HG03432 (cell line): Measurements from ENCODE around the gene NQO2.
A peak's percentile ranks its signal among the peaks of the same experiment; 100 is the strongest.
"Not testable (repeated sequence)": the region's sequence is repeated elsewhere in the genome, so short reads cannot be mapped to it uniquely, and the experiment has no call there.

Experiments
- ATAC-seq: cut with Tn5 transposase; IDR thresholded peaks from one replicate; pipeline ENCODE4 v1.9.1; 2021; ENCODE audit warnings: mild to moderate bottlenecking, moderate library complexity; ENCODE audit not compliant: unreplicated experiment

The NQO2 gene

DNA sequence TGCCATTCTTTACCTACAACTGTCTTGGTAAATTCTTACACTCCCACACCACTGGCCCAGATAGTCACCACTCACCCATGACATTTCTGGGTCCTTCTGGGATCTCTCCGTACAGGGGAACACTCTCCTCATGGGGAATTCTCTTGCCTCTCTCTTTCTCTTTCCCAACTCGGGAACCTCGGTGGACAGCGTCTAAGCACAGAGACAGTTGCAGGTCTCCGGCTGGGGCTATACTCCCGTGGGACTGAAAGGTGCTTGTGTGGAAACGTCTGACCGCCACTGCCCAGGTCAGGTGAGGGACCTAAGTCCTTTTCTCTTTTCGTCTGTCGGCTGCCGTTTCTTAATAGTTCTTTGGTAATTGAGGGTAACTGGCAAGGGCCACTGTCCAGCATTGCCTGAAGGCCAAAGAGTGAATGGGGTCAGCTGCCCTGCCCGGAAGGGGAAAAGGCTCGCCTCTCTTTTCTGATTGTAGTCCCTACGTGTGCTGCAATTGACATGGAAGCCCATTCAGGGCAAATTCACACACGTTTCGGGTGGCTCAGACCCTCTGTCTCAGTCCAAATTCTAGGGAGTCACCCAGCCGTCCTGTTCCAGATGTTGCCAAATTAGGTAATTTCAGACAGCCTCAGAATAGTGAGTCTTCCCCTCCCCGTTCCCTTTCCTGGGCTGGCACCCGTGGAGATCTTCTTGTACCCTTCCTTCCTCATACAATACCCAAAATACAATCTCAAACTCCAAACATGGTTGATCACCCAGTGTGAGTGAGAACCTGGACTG, 37.4 kb downstream of the NQO2 start:
- ATAC-seq: no peak

DNA sequence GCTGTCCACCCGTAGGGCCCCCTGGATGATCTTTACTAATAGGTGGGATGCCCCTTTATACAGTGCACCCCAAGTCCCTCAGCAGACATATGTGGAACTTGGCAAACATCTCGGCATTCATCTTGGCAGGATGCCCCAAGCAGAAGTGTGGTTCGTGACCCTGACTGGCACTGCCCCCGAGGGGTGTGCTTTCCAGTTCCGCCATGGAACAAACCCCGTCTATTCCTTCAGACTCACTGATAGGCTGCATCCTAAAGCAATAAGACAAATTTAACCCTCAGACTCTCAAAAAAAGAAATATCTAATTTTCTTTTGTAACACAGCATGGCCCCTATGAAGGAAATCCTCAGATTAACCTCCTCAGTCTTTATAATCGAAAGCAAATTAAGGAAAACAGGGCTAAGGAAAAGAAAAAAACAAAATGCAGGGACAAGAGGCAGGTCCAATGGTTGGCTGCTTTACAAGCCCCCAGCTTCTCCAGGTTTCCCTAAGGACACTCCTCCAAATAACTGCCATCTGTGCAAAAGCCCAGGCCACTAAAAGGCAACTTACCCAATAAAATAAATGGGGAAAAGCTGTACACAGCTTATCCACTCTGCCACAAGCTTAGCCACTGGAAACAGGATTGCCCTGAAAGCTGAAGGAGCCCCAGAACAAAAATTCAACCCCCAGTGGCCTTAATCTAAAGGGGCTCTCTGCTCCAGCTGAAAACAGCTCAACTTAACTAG, 38.1 kb downstream of the NQO2 start:
- ATAC-seq: no peak

DNA sequence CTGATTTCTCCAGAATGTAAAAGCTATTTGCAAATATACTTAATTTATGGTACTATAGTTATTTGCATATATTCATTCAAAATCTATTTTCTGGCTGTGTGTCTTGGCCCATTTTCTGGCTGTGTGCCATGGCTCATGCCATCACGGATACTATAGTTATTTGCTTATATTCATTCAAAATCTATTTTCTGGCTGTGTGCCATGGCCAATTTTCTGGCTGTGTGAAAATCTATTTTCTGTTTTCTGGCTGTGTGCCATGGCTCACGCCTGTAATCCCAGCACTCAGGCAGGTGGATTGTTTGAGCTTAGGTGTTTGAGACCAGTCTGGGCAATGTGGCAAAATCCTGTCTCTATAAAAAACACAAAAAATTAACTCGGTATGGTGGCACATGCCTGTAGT, 39.7 kb downstream of the NQO2 start:
- ATAC-seq: no peak

DNA sequence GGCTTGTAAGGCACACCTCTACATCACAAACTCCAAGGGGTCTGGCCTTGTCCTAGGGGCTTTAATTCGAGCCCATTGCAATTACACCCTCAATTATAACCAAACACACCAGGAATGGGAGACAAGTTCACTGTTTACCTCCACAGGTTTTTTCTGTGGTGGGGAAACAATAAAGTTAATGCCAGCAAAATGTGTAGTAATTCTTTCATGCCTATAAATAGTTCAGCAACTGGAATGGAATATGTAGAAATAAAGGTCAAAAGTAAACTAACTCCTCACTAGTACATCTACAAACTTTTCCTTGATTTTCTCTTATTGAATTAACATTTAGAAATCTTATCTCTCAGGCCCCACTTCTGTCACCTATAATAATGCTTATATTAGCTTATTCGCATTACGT, 41.5 kb downstream of the NQO2 start:
- ATAC-seq: no peak

DNA sequence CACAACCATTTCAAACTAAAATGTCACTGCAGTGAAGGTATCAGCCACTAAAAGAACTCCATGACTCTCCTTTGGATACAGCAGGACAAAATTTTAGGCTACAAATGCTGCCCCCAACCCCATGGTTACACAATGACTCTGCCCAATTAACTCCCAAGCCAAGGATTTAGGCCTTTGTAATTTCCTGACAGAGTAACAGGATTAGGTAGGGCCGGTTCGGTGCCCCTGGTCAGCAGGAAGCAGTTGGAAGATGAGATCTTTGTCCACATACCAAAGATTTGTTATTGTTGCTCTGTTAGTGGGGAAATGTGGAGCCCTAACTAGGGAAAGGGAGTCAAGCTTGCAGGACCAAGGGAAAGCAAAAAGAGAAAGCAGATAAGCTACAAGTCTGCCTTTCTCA, 41.9 kb downstream of the NQO2 start:
- ATAC-seq: no peak

DNA sequence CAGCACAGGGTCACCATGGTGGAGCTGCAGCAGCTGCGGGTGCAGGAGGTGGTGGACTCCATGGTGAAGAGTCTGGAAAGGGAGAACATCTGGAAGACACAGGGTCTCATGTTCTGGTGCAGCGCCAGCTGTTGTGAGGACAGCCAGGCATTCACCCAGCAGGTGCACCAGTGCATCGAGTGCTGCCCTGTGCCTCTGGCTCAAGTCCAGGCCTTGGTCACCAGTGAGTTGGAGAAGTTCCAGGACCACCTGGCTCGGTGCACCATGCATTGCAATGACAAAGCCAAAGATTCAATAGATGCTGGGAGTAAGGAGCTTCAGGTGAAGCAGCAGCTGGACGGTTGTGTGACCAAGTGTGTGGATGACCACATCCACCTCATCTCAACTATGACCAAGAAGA, 45.7 kb downstream of the NQO2 start:
- ATAC-seq: no peak

DNA sequence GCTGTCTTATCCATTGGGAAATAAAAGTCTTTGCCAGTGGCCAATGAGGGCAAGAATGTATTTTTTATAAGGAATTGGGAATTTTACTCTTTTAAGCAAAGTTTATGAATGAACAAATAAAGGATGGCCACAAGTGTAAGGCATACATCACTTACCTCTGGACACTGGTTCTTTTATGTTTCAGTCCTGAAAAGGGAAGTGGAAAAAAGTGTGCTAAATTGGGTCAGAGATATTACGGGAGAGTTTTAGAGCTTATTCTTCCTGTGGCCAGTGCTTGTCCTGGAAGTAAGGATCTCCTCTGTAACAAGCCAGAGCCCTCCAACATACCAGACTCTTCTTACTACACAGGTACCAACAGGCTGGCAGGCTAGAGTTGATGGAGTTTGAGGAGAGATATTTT, 46.1 kb downstream of the NQO2 start:
- ATAC-seq: no peak

DNA sequence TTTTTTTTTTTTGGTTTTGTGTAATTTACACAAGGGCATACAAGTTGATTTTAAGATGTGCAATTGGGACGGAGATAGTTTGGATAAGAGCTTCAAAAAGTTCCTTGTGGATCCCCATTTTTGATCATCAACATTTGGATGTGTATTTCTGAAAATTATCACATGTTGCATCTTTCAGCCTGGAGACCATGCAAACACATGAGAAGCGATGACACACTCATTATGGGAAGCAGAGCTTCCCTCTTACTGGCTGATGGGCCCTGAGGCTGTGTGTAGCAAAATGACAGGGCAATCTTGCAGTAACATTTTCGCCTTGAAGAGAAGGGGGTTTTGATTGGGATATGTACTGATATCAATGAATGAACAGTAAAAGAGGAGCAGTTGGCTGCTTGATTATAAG, 46.6 kb downstream of the NQO2 start:
- no peak for ATAC-seq

DNA sequence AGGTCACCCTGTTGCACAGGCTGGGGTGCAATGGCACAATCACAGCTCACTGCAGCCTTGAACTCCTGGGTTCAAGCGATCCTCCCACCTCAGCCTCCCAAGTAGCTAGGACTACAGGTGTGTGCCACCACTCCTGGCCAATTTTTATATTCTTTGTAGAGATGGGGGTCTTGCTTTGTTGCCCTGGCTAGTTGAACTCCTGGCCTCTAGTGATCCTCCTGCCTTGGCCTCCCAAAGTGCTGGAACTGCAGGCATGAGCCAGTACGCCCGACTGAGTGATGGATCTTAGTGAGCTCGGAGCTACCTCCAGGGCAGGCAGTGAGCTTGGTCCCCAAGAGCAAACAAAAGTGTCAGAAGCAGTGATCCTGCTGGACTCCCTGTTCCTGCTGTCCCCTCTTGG, 48.3 kb downstream of the NQO2 start:
- ATAC-seq: not testable (repeated sequence)

DNA sequence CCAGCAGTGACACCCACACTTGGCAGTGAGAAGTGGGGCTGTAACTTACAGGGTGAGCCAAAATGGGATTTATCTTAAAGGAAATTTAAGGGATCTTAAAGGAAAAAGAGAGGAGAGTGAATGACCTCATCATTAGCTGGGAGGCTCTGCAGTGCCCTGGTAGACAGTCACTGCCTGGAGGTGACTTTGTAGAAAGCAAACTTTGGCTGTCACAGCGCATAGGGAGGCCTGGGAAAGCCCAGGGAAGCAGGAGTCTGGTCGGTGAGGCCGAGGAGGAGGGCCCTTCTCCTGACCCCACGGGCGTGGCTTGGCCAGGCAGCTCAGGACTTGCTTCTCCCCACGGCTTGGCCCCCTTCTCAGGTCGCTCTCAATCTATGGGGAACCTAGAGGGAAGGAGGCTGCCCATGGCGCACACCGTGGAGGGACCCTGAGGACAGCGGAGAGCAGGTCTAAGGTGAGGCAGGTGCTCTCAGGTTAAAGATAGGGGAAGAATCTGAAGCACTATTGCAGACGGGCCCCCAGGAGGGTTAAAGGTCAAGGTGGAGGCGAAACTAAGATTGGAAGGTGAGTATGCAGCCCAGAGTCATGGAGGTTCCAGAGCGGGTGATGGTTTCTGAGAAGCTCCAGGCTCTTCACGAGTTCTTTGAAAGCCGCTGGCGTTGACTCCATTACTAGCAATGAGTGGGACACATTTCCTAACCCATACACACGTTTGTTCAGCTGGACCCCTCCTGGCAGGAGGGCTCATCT, 53.0 kb downstream of the NQO2 start:
- no peak for ATAC-seq

DNA sequence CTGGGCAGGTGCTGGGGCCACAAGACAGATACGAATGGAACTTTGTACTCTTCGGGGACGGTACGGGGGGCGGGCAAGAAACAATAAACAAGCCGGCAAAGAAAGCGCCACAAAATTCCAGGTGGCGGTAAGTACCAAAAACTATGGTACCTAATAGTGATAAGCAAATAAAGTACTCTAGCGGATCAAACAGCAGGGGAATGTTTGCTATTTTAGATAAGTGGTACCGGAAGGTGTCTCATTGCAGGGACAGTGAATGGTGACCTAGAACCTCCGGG, 53.5 kb downstream of the NQO2 start:
- no peak for ATAC-seq

DNA sequence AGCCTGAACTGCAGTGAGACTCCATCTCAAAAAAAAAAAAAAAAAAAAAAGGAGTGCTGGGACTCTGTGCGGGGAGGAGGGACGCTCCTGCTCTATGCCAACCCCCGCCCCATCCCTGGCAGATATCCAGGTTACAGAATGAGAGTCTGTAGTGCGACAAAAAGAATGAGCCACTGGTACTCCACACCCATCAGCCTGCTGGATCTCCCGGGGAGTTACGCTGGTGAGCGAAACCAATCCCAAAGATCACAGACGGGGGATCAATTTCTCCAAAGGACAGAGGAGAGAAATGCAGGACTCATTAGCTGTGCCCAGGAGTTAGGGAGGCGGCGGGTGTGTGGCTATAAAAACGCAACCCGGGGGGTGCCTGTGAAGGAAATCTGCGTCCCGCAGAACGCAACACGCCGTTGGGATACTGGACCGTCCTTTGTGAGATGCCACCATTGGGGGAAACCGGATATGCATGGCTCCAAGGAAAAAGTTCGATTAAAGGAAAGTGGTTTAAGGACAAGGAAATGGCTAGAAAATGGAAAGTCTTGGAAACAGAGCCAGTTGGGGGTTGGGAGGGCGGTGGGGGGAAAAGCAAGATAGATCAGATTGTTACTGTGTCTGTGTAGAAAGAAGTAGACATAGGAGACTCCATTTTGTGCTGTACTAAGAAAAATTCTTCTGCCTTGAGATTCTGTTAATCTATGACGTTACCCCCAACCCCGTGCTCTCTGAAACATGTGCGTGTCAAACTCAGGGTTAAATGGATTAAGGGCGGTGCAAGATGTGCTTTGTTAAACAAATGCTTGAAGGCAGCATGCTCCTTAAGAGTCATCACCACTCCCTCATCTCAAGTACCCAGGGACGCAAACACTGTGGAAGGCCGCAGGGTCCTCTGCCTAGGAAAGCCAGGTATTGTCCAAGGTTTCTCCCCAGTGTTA, 54.8 kb downstream of the NQO2 start:
- ATAC-seq: not testable (repeated sequence)

DNA sequence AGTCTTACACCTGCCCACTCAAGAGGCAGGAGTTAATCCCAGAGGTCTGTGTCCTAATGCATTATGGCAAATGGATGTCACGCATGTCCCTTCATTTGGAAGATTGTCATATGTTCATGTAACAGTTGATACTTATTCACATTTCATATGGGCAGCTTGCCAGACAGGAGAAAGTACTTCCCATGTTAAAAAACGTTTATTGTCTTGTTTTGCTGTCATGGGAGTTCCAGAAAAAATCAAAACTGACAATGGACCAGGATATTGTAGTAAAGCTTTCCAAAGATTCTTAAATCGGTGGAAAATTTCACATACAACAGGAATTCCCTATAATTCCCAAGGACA, 55.4 kb downstream of the NQO2 start:
- ATAC-seq: not testable (repeated sequence)

DNA sequence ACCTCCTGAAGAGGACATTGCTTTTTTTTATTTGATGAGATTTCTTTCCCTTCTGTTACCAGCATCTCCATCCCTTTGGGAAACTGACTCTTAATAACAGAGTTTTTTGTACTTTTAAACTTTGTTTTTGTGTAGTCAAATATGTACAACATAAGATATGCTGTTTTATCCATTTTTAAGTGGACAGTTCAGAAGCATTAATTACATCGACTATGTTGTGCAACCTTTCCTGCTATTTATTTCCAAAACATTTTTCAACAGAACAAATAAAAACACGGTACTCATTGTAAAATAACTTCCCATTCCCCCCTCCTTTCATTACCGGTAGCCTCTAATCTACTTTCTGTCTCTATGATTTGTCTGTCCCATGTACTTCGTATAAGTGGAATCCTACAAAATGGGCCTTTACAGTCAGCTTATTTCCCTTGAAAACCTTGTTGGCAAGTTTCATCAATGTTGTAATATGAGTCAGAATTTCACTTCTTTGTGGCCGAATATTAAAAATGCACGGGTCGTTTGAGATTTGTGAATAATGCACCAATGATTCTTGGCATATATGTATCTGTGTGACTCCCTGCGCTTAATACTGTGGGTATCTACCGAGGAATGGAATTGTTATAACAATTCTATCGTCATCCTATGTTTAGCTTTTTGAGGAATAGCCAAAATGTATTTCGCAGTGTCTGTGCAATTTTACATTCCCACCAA, 57.5 kb downstream of the NQO2 start:
- ATAC-seq: no peak

DNA sequence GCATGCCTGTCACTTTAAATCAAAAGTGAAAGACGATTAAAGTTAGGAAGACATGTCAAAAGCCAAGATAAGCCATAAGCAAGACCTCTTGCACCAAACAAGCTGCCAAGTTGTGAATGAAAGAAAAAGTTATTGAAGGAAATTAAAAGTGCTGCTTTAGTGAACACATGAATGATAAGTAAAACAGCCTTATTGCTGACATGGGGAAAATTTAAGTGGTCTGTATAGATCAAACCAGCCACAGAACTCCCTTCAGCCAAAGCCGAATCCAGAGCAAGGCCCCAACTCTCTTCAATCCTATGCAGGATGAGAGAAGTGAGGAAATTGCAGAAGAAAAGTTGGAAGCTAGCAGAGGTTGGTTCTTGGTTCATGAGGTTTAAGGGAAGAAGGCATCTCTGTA, 59.3 kb downstream of the NQO2 start:
- ATAC-seq: no peak

DNA sequence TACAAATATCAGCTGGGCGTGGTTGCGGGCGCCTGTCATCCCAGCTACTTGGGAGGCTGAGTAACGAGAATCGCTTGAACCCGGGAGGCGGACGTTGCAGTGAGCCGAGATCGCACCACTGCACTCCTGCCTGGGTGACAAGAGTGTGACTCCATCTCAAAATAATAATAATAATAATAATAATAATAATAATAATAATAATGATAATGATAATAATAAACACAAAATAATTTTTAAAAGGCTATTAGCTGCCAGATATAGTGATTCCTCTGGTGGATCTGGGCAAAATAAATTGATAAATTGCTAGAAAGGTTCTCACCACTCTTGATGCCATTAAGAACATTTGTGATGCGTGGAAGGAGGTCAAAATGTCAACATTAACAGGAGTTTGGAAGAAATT, 60.4 kb downstream of the NQO2 start:
- ATAC-seq: not testable (repeated sequence)

DNA sequence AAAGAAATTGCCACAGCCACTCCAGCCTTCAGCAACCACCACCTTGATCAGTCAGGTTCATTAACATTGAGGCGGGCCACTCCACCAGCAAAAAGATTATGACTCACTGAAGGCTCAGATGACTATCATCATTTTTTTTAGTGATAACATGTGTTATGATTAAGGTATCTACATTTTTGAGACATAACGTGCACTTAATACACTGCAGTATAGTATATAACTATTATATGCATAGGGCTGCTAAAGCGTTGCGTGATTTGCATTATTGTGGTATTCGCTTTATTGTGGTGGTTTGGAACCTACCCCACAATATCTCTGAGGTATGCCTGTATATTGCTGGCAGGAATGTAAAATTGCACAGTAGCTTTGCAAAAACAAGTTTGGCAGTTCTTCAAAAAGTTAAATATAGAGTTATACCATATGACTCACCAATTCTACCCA, 61.8 kb downstream of the NQO2 start:
- ATAC-seq: no peak

DNA sequence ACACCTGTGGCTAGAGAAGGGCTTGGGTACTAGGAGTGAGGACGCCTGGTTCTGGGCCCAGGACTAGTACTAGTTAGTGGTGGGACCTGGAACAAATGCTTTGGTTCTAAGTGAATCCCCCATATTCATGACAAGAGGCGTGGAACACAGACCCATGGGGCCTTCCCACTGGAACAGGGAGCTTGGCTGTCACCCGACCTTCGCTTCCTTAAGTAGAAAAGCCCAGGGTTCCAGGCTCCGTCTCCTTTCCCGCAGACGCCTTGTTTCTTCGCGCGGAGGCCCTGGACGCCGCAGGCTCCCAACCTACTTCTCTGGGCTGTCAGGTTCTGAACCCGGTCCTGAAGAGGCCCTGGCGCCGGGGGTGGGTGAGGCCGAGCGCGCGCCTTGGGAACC, 63.6 kb downstream of the NQO2 start:
- not testable (repeated sequence) for ATAC-seq

DNA sequence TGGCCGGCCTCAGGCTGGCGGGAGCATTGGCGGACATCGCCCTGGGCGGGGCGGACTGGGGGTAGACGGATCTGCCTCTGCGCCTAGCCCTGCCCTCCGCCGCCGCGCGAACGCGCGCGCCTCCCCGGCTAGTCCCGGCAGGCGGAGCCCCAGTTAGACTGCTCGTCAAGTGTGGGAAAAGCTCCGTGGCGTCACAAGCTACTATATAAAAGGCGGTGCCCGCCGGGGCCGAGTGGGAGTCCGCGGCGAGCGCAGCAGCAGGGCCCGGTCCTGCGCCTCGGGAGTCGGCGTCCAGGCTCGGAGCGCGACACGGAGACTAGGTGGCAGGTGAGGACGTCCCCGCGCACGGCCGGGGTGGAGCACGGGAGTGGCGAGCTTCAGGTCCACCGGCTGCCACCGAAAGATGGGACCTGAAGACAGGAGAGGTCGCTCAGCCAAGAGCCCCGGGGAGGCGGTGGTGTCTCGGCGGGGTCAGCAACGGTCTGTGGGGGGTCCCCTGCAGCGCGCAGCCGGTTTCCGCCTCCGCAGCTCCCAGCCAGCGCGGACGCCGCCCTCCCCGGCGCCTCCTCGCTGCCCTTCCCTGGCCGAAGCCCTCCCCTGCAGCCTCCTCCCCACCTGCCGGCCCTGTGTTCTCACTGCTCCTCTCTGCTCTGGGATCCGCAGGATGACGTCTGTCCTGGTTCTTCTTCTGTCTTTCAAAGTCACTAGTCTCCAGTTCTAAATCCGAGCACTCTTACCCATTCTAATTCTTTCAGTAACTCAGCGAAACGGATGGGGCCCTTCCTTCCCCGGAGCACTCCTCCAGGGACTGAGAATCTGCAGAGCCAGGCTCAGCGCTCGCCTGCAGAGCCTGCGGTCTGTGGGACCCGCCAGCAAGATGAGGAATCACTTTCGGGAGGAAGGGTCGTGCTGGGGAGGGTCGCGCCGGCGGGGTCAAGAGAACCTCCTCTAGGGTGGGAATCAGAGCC, 64.3 kb downstream of the NQO2 start:
- ATAC-seq: peak; percentile 74
